Epithelial cell of esophagus (primary cell): ENCODE data around the gene MRPL58.
A peak's percentile ranks its signal among the peaks of the same experiment; 100 is the strongest.

Experiments
- DNase-seq: peaks from one replicate; pipeline ENCODE4 v3.0.0; 2010; ENCODE audit warnings: low read depth
- H3K4me3 ChIP-seq: 2 replicates; pipeline ENCODE4 v1.5.1; 2011; ENCODE audit warnings: mild to moderate bottlenecking, low read length, control low read depth
- TF ChIP-seq, protein P1 (sequence below): IDR thresholded peaks from 2 replicates; pipeline ENCODE4 v1.5.1; 2011; ENCODE audit warnings: low read depth, mild to moderate bottlenecking, low read length, control low read depth, inconsistent platforms; ENCODE audit not compliant: insufficient read depth; ENCODE audit errors: missing control alignments

MRPL58 gene

DNA sequence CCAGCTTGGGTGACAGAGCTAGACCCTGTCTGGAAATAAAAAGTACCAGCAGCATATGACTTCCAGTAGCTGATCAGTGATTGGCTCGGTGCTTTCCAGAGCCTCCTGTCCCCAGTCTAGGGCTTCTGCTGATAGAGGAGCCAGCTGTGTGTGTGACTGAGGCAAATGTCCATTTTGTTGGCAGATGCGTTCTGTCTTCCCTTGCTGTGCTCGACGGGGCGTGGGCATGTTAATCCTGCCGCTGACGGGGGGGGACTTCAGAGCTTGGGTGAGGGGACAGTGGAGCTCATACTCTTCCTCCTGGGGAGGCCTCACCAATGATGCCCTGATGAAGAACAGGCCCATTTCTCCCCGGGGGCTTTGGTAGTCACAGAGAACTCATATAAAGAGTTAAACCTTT lies 49.1 kb downstream of the MRPL58 start:
- no peak for DNase-seq
- TF ChIP-seq, protein P1, sequence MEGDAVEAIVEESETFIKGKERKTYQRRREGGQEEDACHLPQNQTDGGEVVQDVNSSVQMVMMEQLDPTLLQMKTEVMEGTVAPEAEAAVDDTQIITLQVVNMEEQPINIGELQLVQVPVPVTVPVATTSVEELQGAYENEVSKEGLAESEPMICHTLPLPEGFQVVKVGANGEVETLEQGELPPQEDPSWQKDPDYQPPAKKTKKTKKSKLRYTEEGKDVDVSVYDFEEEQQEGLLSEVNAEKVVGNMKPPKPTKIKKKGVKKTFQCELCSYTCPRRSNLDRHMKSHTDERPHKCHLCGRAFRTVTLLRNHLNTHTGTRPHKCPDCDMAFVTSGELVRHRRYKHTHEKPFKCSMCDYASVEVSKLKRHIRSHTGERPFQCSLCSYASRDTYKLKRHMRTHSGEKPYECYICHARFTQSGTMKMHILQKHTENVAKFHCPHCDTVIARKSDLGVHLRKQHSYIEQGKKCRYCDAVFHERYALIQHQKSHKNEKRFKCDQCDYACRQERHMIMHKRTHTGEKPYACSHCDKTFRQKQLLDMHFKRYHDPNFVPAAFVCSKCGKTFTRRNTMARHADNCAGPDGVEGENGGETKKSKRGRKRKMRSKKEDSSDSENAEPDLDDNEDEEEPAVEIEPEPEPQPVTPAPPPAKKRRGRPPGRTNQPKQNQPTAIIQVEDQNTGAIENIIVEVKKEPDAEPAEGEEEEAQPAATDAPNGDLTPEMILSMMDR, result no peak
- no peak overlapping the region for H3K4me3 ChIP-seq

- DNase-seq, result no peak
- no peak overlapping the region for H3K4me3 ChIP-seq
- TF ChIP-seq, protein P1, result no peak
These were observed 50.7 kb downstream of the MRPL58 start for GRCh38 chr17:75063201-75063600.

DNA sequence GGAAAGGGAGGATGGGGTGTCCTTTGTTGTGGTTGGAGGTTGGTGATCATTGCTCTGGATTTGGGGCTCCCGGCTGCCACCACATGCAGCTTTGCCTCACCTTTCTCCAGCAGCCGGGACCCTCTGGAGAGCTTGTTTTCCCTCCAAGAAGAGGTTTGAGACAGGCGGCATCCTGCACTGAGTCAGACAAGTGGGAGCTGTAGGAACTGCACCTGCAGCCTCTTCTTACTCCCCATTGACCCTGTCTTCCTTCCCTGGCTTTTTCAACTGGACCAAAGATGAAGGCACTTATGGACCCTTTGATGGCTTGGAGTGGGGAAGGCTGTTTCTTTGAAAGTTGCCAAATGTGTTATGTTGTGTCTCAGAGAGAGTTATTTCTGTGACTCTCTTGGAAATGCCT lies 51.2 kb downstream of the MRPL58 start:
- TF ChIP-seq, protein P1, result no peak
- no peak for DNase-seq
- no peak overlapping the region for H3K4me3 ChIP-seq

DNA sequence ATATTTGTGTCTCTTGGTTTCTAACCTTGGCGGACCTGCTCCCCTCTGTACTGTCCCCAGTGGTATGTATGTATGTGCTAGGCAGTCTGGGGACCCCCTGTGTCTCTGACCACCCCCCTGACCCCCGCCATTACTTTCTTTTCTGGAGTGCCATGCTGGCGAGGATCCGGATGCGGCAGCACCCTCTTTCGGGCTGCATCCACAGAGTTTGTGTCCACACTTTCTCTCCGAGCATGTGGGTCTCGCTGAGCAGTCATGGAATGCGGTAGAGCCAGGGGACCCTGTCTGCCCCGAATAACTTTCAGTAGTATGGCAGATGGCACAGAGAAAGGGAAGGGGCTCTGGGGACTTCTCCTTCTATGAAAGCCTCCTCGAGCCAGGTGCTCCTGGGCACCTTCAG lies 51.6 kb downstream of the MRPL58 start:
- TF ChIP-seq, protein P1, result no peak
- no peak for DNase-seq
- H3K4me3 ChIP-seq, result no peak overlapping the region

DNA sequence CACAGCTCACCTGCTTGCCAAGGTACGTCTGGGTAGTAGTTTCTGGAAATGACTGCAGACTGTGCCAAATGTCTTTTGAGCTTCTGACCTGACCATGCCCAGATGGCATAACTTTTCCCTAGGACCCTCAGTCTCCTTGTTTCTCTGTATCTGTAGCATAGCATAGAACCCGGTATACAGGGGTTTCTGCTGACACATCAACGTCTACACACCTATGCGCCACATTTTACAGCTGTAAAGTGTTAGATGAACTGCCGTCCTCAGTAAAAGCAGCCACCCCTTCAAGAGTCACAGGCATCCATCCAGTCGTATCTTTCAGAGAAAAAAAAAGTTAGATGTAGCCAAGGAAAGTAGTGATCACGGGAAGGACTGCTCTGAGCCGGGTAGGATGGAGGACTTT lies 52.0 kb downstream of the MRPL58 start:
- TF ChIP-seq, protein P1, result no peak
- H3K4me3 ChIP-seq, result no peak overlapping the region
- DNase-seq, result no peak

DNA sequence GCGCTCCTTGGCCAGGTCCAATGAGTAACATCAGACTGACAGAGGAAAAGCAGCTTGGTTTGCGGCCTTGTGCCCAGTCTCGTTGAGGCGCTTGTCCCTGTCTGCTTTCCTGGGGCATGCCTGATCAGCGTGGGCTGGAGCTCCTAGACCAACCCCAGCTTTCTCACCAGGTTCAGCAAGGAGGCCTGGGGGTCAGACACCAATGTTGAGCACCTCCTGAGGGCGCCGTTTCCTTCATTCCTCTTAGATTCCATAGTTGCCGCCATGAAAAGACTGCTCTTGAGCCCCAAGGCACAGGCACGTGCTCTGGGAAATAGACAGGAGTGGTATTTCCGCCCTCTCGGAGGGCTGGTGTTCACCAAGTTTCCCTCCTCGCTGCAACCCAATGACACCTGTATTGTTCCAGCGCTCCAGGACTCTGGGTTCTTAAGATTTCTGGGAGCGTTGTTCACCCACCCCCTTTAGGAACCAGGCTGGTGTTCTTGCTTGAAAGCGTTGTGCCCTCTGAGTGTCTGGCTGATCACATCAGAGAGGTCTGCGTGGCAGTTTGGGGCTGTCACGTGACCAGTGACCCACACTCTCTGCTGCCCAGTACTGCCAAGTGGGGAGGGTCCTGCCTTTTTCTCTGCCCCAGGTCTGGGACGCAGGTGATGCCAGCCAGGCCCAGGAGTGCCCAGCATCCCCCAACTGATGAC lies 52.5 kb downstream of the MRPL58 start:
- TF ChIP-seq, protein P1, result no peak
- DNase-seq, result no peak
- no peak overlapping the region for H3K4me3 ChIP-seq

DNA sequence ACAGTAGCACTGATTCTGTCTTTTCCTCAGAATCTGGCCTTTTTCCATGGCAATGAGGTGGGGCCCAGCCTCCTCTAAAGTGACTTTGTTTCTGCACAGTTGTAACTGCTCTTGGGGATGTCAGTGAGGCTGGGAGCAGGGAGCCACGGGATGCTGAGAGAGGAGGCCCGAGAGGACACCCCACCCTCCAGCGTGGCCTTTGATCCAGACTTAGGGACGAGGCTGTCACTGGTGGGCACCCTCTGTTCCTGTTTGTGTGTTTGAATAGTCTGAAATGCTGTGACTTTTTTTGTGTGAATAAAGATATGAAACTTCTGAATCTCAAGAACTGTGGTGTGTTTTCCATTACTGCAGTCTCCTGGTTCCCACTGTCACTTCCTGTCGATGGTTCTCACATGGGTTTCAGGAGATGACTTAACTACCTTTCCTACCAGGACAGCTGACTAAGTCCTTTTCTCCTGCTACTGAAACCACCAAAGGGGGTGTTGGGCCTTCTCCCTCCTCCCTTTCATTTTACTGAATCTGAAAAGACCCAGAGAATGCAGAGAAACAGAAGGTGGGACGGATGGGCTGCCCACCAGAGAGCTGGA lies 53.2 kb downstream of the MRPL58 start:
- H3K4me3 ChIP-seq, result no peak overlapping the region
- peak; percentile 32 for DNase-seq
- TF ChIP-seq, protein P1, result no peak
